Measurements from ENCODE around the gene MBD3L1. TPM values are rescaled to one million over a fixed set of nuclear protein-coding genes. Genes with fewer than 3 reads are reported as not detected.

The MBD3L1 gene
- total and polyA plus RNA-seq, 2 of the 4 experiments (the other 2 are of a cell fraction) = not detected

GRCh38 chr19:8880868-8881488 lies 48.8 kb downstream of the MBD3L1 start:
- no peak overlapping the region for H2BK15ac ChIP-seq (ENCODE audit: low read depth, low read length)
- ATAC-seq (ENCODE audit: low read depth) = no peak
- H2BK5ac ChIP-seq (ENCODE audit: low read depth, low read length, poor library complexity, severe bottlenecking) = no peak overlapping the region
- no peaks in the 10 kb centered on the region for H3K27me3 ChIP-seq (ENCODE audit: control insufficient read depth, insufficient read depth, low read length)
- no peak overlapping the region for H3K56ac ChIP-seq (ENCODE audit: extremely low read depth, insufficient read depth, low read length)
- WGBS, 2 experiments (ENCODE audit: extremely low coverage in 2 of 2, insufficient read length in 1 of 2) = no CpG with 5 or more reads among the region's 2 CpGs
- TF ChIP-seq FOS (IDR thresholded peaks at IDR 0.05; ENCODE audit: low read depth, low read length) (no peak), CHD1 (IDR thresholded peaks at IDR 0.05; ENCODE audit: low read depth, low read length) (no peak), RCOR1 (IDR thresholded peaks at IDR 0.05; ENCODE audit: insufficient replicate concordance, low read length) (no peak)
- TF ChIP-seq, protein P1, sequence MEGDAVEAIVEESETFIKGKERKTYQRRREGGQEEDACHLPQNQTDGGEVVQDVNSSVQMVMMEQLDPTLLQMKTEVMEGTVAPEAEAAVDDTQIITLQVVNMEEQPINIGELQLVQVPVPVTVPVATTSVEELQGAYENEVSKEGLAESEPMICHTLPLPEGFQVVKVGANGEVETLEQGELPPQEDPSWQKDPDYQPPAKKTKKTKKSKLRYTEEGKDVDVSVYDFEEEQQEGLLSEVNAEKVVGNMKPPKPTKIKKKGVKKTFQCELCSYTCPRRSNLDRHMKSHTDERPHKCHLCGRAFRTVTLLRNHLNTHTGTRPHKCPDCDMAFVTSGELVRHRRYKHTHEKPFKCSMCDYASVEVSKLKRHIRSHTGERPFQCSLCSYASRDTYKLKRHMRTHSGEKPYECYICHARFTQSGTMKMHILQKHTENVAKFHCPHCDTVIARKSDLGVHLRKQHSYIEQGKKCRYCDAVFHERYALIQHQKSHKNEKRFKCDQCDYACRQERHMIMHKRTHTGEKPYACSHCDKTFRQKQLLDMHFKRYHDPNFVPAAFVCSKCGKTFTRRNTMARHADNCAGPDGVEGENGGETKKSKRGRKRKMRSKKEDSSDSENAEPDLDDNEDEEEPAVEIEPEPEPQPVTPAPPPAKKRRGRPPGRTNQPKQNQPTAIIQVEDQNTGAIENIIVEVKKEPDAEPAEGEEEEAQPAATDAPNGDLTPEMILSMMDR (conservative IDR thresholded peaks at IDR 0.05; ENCODE audit: low read depth, low read length) = no peak
- BruUV-seq (replicated peaks) = no TSS peak
- H3K36me3 ChIP-seq (ENCODE audit: control insufficient read depth, insufficient read depth, low read length) = no peaks in the 10 kb centered on the region
- H4K91ac ChIP-seq (ENCODE audit: insufficient read depth, low read depth, low read length) = no peak overlapping the region
- H3K18ac ChIP-seq (ENCODE audit: low read depth, low read length) = no peak overlapping the region
- no peak overlapping the region for H2BK20ac ChIP-seq (ENCODE audit: low read depth, low read length)
- intact Hi-C loops (cut with micrococcal nuclease) = no loop called here
- H3K27ac ChIP-seq (ENCODE audit: insufficient read depth, low read length) = no peak overlapping the region
- ChIA-PET CTCF (no interaction called here), POLR2A (ENCODE audit: unreplicated experiment) (no interaction called here)
- no peak overlapping the region for H3K23ac ChIP-seq (ENCODE audit: low read depth, low read length)
- no peaks in the 10 kb centered on the region for H3K79me1 ChIP-seq (ENCODE audit: low read depth in 1 of 2, low read length in 2 of 2)
- no peak overlapping the region for H4K8ac ChIP-seq (ENCODE audit: low read depth in 2 of 2, low read length in 2 of 2)
- H4K5ac ChIP-seq (ENCODE audit: low read depth, low read length) = no peak overlapping the region
- dilution Hi-C loops (cut with HindIII; ENCODE audit: low sequenced_read_pairs, unreplicated experiment) = no loop called here
- H3K9me1 ChIP-seq (ENCODE audit: insufficient read depth, low read length) = no peaks in the 10 kb centered on the region
- no peak overlapping the region for H3K4me2 ChIP-seq (ENCODE audit: low read depth, low read length)
- no peak overlapping the region for H3K9ac ChIP-seq (ENCODE audit: low read depth, low read length)
- peaks cover 35% of the 10 kb centered on the region for H3K9me3 ChIP-seq (ENCODE audit: control insufficient read depth, insufficient read depth, low read length)
- no peak for DNase-seq
- no peak overlapping the region for H3K4ac ChIP-seq (ENCODE audit: low read depth, low read length)
- no peak overlapping the region for H3K4me3 ChIP-seq (ENCODE audit: insufficient read depth, low read depth, low read length)
- H2AK5ac ChIP-seq (ENCODE audit: low read depth, low read length) = no peak overlapping the region
- no peaks in the 10 kb centered on the region for H4K20me1 ChIP-seq (ENCODE audit: insufficient read depth, low read length)
- in situ Hi-C loops (cut with MboI; ENCODE audit: low sequenced_read_pairs) = no loop called here
- no peak overlapping the region for H2BK120ac ChIP-seq (ENCODE audit: low read depth, low read length)
- no peak overlapping the region for H2AFZ ChIP-seq (replicated peaks; ENCODE audit: low read length, poor library complexity)
- no peak overlapping the region for H2AK9ac ChIP-seq (replicated peaks; ENCODE audit: low read depth, low read length, poor library complexity)
- no peak overlapping the region for H3K14ac ChIP-seq (replicated peaks; ENCODE audit: low read depth, low read length)
- H3K4me1 ChIP-seq (ENCODE audit: control insufficient read depth, insufficient read depth, low read length) = no peaks in the 10 kb centered on the region
